ENCODE data around the gene MAP4K3.

MAP4K3 gene

GRCh38 chr2:39241588-39241987 lies 195.5 kb downstream of the MAP4K3 start:
- no peak for DNase-seq (ENCODE audit: low spot score)

DNA sequence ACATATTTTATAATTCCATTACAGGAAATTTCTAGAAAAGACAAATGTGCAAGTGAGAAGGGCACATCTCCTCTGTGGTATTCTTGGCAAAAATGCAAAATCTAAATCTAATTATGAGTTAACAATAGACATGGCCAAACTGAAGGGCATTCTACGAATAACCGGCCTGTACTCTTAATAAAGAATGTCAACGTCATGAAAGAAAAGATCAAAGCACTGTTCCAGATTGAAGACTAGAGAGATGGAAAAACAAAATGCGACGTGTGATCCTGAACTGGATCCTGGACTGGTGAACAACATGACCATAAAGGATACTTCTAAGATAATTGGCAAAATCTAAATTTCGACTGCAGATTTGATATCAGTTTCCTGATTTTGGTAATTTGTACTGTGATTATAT lies 196.3 kb downstream of the MAP4K3 start:
- DNase-seq (ENCODE audit: low spot score): no peak

GRCh38 chr2:39234754-39235153 lies 202.3 kb downstream of the MAP4K3 start:
- DNase-seq (ENCODE audit: low spot score): no peak

GRCh38 chr2:39232141-39232540 lies 204.9 kb downstream of the MAP4K3 start:
- DNase-seq (ENCODE audit: low spot score): no peak

DNA sequence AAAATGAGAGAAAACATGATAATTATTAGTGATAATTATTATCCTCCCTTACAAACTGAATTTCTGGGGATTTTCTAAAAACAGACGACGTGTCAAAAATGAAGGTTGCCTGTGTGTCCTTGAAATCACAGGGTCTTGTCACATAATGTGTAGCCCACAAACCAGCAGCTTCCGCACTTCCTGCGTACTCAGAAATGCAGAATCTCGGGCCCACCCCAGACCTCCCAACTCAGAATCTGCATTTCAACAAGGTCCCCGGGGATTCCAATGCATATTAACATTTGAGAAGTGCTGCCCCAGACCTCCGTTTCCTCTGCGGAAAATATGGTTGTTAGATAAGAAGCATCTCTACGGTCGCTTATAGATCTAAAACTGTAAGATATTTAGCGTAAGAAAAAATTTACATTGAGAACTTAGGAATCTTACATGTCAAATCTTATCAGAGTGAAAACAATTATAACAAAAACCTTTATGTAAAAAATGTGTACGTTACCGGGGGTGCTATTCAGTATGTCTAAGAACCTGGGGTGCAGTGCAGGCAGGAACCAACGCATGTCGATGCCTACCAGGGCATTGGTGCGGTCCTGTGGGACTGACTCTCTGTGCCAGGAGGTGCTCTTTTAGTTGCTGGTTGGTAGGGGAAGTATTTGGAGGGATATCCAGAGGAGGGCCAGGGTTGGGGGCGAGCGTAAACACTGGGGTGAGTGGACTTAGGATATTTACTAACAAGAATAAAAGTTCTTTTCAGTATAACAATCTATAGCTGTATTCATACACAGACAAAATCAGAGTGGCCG lies 208.5 kb downstream of the MAP4K3 start:
- no peak for DNase-seq (ENCODE audit: low spot score)

GRCh38 chr2:39227628-39228412 lies 209.3 kb downstream of the MAP4K3 start:
- peak; percentile 85 for DNase-seq (ENCODE audit: low spot score)

- DNase-seq (ENCODE audit: low spot score): no peak
Measured at GRCh38 chr2:39225567-39225966, 211.5 kb downstream of the MAP4K3 start.

- DNase-seq (ENCODE audit: low spot score): no peak
Measured at GRCh38 chr2:39223909-39224308, 213.2 kb downstream of the MAP4K3 start.

- DNase-seq (ENCODE audit: low spot score): no peak
Measured at GRCh38 chr2:39221459-39221858, 215.6 kb downstream of the MAP4K3 start.

- no peak for DNase-seq (ENCODE audit: low spot score)
Measured at GRCh38 chr2:39220136-39220535, 216.9 kb downstream of the MAP4K3 start.

DNA sequence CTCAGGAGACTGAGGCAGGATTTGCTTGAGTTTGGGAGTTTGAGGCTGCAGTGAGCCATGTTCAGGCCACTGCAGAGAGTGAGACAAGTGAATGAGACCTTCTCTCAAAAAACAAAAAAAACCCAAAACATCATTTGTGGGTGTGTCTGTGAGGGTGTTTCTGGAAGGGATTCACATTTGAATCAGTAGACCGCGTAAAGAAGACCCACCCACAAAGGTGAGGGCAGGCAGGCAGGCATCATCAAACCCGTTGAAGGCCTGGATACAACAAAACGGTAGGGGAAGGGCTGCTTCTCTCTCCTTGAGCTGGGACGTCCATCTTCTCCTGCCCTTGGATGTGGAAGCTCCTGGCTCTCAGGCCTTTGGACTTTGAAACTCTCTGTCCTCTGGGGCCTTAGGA lies 218.7 kb downstream of the MAP4K3 start:
- DNase-seq (ENCODE audit: low spot score): no peak

DNA sequence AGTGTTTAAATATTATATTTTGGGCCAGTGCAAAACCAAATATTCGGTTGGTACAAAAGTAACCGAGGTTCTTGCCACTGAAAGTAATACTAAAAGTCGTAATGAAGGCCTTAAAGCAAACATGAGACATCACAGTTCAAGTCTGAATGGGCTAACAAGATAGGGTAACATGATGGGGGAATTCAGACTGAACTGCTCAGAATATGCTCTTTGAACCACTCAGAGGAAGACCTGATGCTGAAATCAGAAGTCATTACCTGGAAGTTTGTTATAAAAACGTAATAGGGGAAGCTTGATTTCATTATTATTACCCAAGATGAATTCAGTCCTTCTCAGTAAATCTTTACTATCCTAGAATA lies 219.9 kb downstream of the MAP4K3 start:
- DNase-seq (ENCODE audit: low spot score): no peak

DNA sequence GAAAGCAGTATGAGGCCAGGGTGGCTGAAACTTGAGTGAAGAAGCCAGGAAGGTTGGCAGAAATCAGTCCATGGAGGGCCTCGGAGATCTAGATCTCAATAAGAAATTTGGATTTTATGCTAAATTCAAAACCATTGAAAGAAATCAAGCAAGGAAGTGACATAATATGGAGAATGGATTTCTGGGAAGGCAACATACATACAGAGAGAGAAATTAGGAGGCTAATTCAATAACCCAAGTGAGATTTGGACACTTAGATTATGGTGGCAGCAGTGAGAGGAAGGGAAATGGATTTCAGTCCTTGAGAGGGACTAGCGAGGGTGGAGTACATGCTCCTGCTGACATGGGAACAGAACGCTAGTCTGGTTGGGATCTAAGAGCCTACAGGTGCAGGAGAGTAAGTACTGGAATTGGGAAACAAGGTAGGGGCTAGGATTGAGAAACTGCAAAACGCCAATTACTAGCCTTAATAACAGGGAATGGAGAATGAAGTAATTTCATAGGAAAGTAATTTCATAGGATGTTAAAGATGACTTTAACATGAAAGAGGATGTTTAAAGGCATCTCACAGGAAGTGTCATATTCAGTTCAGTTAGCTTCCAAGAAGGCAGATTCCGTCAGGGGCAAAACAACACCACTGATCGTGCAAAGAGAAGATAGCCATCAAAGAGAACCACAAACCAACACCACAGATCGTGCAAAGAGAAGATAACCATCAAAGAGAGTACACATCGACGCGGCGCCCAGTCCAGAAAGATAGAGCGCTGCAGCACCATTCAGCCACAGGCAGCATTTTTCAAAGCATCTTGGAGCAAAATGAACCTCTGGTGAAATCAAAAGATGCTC lies 220.5 kb downstream of the MAP4K3 start:
- DNase-seq (ENCODE audit: low spot score): no peak

DNA sequence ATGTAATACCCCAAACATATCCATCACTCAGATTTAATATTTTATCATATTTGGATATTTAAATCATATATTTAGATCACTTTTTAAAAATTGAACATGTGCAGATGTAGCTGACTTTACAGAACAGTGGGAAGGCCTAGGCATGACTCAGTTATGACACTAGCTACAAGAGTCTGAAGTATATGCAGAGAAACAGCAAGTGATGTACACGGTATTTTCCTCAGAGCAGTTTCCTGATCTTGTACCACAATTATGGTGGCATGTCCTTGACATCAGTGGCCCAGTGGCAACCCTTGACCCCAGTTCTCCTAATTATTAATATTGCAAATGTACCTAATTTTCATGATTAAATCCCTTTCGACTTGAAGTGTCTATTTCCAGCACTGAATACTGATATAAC lies 221.5 kb downstream of the MAP4K3 start:
- no peak for DNase-seq (ENCODE audit: low spot score)

- DNase-seq (ENCODE audit: low spot score): no peak
Measured at GRCh38 chr2:39213015-39213414, 224.1 kb downstream of the MAP4K3 start.

DNA sequence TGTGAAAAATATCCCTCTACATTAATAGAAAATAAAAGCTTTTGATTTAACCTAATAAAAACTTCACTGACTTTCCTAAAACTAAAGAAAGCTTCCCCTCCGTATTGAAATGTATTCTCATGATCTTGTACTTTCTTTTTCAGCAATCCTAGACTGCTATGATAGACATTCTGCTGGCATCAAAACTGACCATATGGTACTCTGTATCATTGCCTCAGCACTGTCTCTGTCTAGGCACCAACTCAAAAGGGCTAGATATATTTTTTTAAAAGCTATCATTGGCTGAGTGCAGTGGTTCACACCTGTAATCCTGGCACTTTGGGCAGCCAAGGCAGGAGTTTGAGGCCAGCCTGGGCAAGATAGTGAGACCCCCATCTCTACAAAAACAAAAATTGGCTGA lies 226.2 kb downstream of the MAP4K3 start:
- peak; percentile 12 for DNase-seq (ENCODE audit: low spot score)

DNA sequence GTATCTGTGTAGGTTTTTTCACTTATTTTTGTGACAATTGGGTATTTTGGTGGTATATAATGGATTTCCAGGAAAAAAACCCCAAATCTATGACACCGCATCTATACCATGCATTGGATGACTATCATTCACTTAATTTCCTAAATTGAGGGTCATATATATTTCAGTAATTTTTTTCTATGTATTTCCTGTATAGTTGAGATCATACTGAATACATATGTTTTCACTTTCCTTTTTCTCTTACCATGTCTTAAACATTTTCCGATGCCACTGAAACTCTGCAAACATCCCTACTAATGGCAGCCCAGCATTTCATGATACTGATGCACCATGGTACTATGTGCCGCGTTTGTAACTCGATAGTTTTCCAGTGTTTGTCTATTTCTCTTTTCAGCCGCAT lies 233.7 kb downstream of the MAP4K3 start:
- no peak for DNase-seq (ENCODE audit: low spot score)

DNA sequence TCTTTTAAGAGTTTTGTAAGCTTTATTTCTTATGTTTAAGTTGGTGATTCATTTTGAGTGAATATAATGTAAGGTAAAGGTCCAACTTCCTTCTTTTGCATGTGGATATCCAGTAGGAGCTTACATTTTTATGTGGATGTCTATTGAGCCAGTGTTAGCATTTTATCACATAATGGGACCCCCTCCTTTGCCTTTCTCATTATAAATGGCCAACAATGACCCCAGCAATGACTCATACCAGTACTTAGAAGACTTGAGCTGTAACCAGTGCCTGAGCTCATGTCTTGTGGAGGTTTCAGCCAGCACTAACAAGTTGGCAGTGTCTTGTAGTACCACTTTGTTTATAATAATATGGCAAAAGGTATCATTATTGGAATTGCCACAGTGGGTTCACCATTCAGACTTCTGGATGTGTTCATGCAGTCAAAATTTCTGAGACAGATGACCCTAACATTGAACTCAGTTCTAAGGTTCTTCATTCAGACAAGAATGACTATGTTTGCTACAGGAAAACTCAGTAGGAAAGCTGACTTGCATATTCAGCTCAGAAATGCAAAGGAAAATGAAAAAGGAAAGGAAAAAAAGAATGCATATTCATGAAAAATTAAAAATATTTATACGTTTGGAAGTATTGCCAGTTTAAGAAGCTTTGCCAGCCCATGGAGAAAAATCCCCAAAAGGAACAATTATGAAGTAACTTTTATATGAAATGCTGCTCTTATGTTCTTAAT lies 234.3 kb downstream of the MAP4K3 start:
- no peak for DNase-seq (ENCODE audit: low spot score)
